ENCODE data around the gene SAMHD1.

GRCh38 chr20:36855241-36855657 lies 96.3 kb downstream of the SAMHD1 start:
- TF ChIP-seq CTCF (IDR thresholded peaks at IDR 0.05; ENCODE audit: low read depth, low read length) (no peak), POLR2A (IDR thresholded peaks at IDR 0.05; ENCODE audit: extremely low read depth, insufficient read length) (no peak)

Measured in NB4 (cell line).